ENCODE results near the gene CABP4.

DNA sequence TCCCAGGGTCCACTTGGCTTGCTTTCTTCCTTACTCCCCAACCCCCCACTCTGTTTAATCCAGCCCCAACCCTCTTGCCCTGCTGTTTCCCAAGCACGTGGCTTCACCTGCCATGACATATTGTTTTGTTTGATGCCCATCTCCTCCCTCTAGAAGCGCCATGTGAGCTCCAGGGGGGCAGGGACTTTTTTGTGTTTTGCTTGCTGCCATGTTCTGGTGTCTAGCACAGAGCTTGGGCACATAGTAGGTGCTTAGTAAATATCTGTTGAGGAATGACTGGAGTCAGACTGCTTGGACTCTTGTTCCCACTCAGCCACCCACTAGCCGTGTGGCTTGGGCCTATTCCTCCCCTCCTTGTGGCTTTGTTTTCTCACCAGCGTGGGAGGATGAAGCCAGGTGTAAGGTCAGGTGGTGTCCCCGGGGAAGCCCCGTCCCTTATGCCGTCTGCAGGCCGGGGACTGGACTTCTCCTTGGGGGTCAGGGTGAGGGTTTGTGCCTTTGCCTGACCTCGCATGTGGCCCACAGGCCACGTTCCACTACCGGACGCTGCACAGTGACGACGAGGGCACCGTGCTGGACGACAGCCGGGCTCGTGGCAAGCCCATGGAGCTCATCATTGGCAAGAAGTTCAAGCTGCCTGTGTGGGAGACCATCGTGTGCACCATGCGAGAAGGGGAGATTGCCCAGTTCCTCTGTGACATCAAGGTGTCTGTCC is 31.5 kb downstream of the CABP4 start:
- TF ChIP-seq, protein P1, sequence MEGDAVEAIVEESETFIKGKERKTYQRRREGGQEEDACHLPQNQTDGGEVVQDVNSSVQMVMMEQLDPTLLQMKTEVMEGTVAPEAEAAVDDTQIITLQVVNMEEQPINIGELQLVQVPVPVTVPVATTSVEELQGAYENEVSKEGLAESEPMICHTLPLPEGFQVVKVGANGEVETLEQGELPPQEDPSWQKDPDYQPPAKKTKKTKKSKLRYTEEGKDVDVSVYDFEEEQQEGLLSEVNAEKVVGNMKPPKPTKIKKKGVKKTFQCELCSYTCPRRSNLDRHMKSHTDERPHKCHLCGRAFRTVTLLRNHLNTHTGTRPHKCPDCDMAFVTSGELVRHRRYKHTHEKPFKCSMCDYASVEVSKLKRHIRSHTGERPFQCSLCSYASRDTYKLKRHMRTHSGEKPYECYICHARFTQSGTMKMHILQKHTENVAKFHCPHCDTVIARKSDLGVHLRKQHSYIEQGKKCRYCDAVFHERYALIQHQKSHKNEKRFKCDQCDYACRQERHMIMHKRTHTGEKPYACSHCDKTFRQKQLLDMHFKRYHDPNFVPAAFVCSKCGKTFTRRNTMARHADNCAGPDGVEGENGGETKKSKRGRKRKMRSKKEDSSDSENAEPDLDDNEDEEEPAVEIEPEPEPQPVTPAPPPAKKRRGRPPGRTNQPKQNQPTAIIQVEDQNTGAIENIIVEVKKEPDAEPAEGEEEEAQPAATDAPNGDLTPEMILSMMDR (conservative IDR thresholded peaks at IDR 0.05 in 1 of 2, IDR thresholded peaks at IDR 0.05 in 1 of 2; ENCODE audit: extremely low read depth in 1 of 2, insufficient read depth in 1 of 2, low read depth in 1 of 2, low read length in 2 of 2) = no peak
- no peak for TF ChIP-seq EZH2 (IDR thresholded peaks at IDR 0.05; ENCODE audit: borderline replicate concordance, low read length)

All from mammary epithelial cell (primary cell).